MM.1S (cell line): ENCODE results near the gene NUBP1.

Experiments
- DNase-seq: peaks from one replicate; pipeline ENCODE4 v3.0.0-alpha.2; 2015
- H2AFZ ChIP-seq: fragments of 300-600 bp; sonication (generic); 2 replicates; pipeline ENCODE4 v1.6.0; 2016; ENCODE audit warnings: antibody characterized with exemption, low read length
- H3F3A ChIP-seq: fragments of 300-600 bp; sonication (generic); 2 replicates; pipeline ENCODE4 v1.6.1; 2016; ENCODE audit warnings: mild to moderate bottlenecking, antibody characterized with exemption, low read length, moderate library complexity, mixed read lengths; ENCODE audit not compliant: insufficient read depth
- H3K27ac ChIP-seq: fragments of 300-600 bp; sonication (generic); 2 replicates; pipeline ENCODE4 v1.5.1; 2016; ENCODE audit warnings: mild to moderate bottlenecking, low read length
- H3K27me3 ChIP-seq: fragments of 300-600 bp; sonication (generic); replicated peaks from 2 replicates; pipeline ENCODE4 v1.6.0; 2016; ENCODE audit warnings: low read length; ENCODE audit not compliant: insufficient read depth
- H3K36me3 ChIP-seq: fragments of 300-600 bp; sonication (generic); replicated peaks from 2 replicates; pipeline ENCODE4 v1.6.1; 2016; ENCODE audit warnings: mild to moderate bottlenecking, low read length, mixed read lengths; ENCODE audit not compliant: insufficient read depth
- H3K4me1 ChIP-seq: fragments of 300-600 bp; sonication (generic); 2 replicates; pipeline ENCODE4 v1.6.1; 2016; ENCODE audit warnings: low read length, mixed read lengths
- H3K4me2 ChIP-seq: fragments of 300-600 bp; sonication (generic); 2 replicates; pipeline ENCODE4 v1.6.0; 2016; ENCODE audit warnings: low read depth, low read length
- H3K4me3 ChIP-seq: fragments of 300-600 bp; sonication (generic); 2 replicates; pipeline ENCODE4 v1.5.1; 2016; ENCODE audit warnings: low read length, mixed read lengths
- H3K79me2 ChIP-seq: fragments of 300-600 bp; sonication (generic); 2 replicates; pipeline ENCODE4 v1.6.1; 2016; ENCODE audit warnings: mixed run types, low read length, mixed read lengths
- H3K9ac ChIP-seq: fragments of 300-600 bp; sonication (generic); 2 replicates; pipeline ENCODE4 v1.6.1; 2016; ENCODE audit warnings: low read length, mixed read lengths
- H3K9me2 ChIP-seq: fragments of 300-600 bp; sonication (generic); replicated peaks from 2 replicates; pipeline ENCODE4 v1.6.1; 2016; ENCODE audit warnings: mild to moderate bottlenecking, low read length, mixed read lengths; ENCODE audit not compliant: insufficient read depth
- H3K9me3 ChIP-seq: fragments of 300-600 bp; sonication (generic); replicated peaks from 2 replicates; pipeline ENCODE4 v1.6.1; 2016; ENCODE audit warnings: mild to moderate bottlenecking, low read length, mixed read lengths; ENCODE audit not compliant: insufficient read depth
- H4K20me1 ChIP-seq: fragments of 300-600 bp; sonication (generic); 2 replicates; pipeline ENCODE4 v1.6.1; 2016; ENCODE audit warnings: mild to moderate bottlenecking, low read length, moderate library complexity, mixed read lengths; ENCODE audit not compliant: insufficient read depth
- CTCF ChIP-seq: fragments of 300-600 bp; sonication (generic); IDR thresholded peaks from 2 replicates; pipeline ENCODE4 v1.5.1; 2016; ENCODE audit warnings: antibody characterized with exemption, low read length, mixed read lengths
- EZH2 ChIP-seq: fragments of 300-600 bp; sonication (generic); optimal IDR thresholded peaks from 2 replicates; pipeline ENCODE3; 2017; ENCODE audit warnings: low read depth, mild to moderate bottlenecking, antibody characterized with exemption, low read length, mixed read lengths
- EZH2phosphoT487 ChIP-seq: fragments of 300-600 bp; sonication (generic); IDR thresholded peaks from 2 replicates; pipeline ENCODE4 v1.6.1; 2018; ENCODE audit warnings: antibody characterized with exemption, low read length

Gene NUBP1

DNA sequence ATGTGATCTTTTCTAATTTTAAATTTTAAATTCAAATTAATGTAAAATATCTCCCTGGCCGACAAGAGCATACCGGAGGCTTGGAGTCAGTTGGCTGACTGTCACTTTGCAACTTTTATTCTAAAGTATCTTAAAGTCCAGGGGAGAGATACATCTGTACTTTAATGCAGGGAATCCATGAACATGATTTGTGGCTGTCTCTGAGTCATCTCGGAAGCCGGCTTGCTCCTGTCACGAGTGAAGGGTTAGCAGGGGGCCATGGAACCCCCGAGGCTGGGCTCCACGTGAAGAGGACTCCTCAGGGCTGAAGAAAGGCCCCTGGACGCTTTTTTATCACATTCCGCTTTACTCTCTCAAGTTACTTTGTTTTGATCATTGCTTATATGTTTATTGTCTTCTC, 61.7 kb downstream of the NUBP1 start:
- Histone ChIP-seq H3F3A (no peaks in the 10 kb centered on the region), H3K27me3 (no peaks in the 10 kb centered on the region), H3K9ac (no peak overlapping the region), H3K4me3 (no peak overlapping the region), H3K9me3 (no peaks in the 10 kb centered on the region; the same call in 1 of the 2 replicates), H3K79me2 (no peaks in the 10 kb centered on the region), H2AFZ (no peak overlapping the region), H4K20me1 (no peaks in the 10 kb centered on the region), H3K4me1 (no peaks in the 10 kb centered on the region), H3K27ac (no peak overlapping the region), H3K9me2 (no peaks in the 10 kb centered on the region), H3K36me3 (no peaks in the 10 kb centered on the region), H3K4me2 (no peak overlapping the region)
- DNase-seq: no peak
- TF ChIP-seq EZH2phosphoT487 (no peak), EZH2 (no peak), CTCF (no peak)

GRCh38 chr16:10806698-10807097, 63.1 kb downstream of the NUBP1 start:
- H3K4me2 ChIP-seq: no peak overlapping the region
- H3K9me2 ChIP-seq: no peaks in the 10 kb centered on the region
- TF ChIP-seq EZH2 (no peak), CTCF (no peak), EZH2phosphoT487 (no peak)
- H3K9ac ChIP-seq: no peak overlapping the region
- H2AFZ ChIP-seq: no peak overlapping the region
- no peaks in the 10 kb centered on the region for H3K27me3 ChIP-seq
- H3K4me3 ChIP-seq: no peak overlapping the region
- H3K79me2 ChIP-seq: no peaks in the 10 kb centered on the region
- no peaks in the 10 kb centered on the region for H4K20me1 ChIP-seq
- H3K4me1 ChIP-seq: no peaks in the 10 kb centered on the region
- no peaks in the 10 kb centered on the region for H3K36me3 ChIP-seq
- DNase-seq: no peak
- H3K9me3 ChIP-seq: no peaks in the 10 kb centered on the region; the same call in 1 of the 2 replicates
- no peaks in the 10 kb centered on the region for H3F3A ChIP-seq
- no peak overlapping the region for H3K27ac ChIP-seq

DNA sequence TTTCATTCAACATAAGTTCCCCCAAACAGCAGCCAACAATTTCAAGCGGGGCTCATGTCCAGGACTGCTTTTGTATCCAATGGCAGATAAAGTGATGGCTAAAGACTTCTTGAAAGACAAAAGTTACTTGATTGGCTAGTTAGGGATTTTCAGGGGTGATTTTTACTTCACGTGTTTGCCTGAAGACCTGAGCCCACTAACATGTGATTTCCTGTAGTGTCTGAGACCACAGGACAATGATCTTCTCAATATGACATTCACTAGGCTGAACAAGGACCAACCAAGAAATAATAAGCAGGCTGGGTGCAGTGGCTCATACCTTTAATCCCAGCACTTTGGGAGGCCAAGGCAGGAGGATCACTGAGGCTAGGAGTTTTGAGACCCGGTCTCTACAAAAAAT, 64.6 kb downstream of the NUBP1 start:
- Histone ChIP-seq H3K9me3 (no peaks in the 10 kb centered on the region; the same call in 1 of the 2 replicates), H3K4me3 (no peak overlapping the region), H2AFZ (no peak overlapping the region), H3F3A (peaks cover 12% of the 10 kb centered on the region), H4K20me1 (no peaks in the 10 kb centered on the region), H3K9ac (no peak overlapping the region), H3K4me2 (no peak overlapping the region), H3K27me3 (no peaks in the 10 kb centered on the region), H3K36me3 (no peaks in the 10 kb centered on the region), H3K79me2 (no peaks in the 10 kb centered on the region), H3K4me1 (peaks cover 14% of the 10 kb centered on the region), H3K9me2 (no peaks in the 10 kb centered on the region), H3K27ac (no peak overlapping the region)
- TF ChIP-seq CTCF: no peak
- TF ChIP-seq EZH2: no peak
- TF ChIP-seq EZH2phosphoT487: no peak
- DNase-seq: no peak
